HEK293T (cell line): Measurements from ENCODE around the gene PTGR3.

Source experiments
- CTCF ChIA-PET: fragments of 350-600 bp; formaldehyde crosslinking; extraction: SDS; loops from one replicate; lab custom pipeline; 2021; ENCODE audit warnings: antibody characterized with exemption, inconsistent platforms; lab: Yijun Ruan, JAX
- POLR2A ChIA-PET: fragments of 350-600 bp; formaldehyde crosslinking; extraction: SDS; loops from one replicate; lab custom pipeline; 2020; ENCODE audit warnings: antibody characterized with exemption, inconsistent platforms; lab: Yijun Ruan, JAX
- DNase-seq: peaks from one replicate; pipeline ENCODE4 v3.0.0; 2012; ENCODE audit warnings: mixed read lengths; ENCODE audit errors: extremely low spot score
- ARNT ChIP-seq: fragments of 450-650 bp; IDR thresholded peaks from 2 replicates; pipeline ENCODE4 v1.6.1; 2017; ENCODE audit warnings: mild to moderate bottlenecking
- BHLHE40 ChIP-seq: fragments of 450-650 bp; IDR thresholded peaks from 2 replicates; pipeline ENCODE4 v1.6.1; 2016; ENCODE audit warnings: mild to moderate bottlenecking, moderate library complexity, borderline replicate concordance
- CTBP1 ChIP-seq: fragments of 450-650 bp; IDR thresholded peaks from 2 replicates; pipeline ENCODE4 v1.6.1; 2016; ENCODE audit warnings: borderline replicate concordance
- ELF4 ChIP-seq: fragments of 450-650 bp; IDR thresholded peaks from 2 replicates; pipeline ENCODE4 v1.6.1; 2017; ENCODE audit warnings: antibody characterized with exemption
- FOXA1 ChIP-seq: fragments of 450-650 bp; IDR thresholded peaks from 2 replicates; pipeline ENCODE4 v1.6.1; 2016; ENCODE audit warnings: mild to moderate bottlenecking
- FOXK2 ChIP-seq: fragments of 450-650 bp; IDR thresholded peaks from 2 replicates; pipeline ENCODE4 v1.6.1; 2016; ENCODE audit warnings: mild to moderate bottlenecking
- FOXM1 ChIP-seq: fragments of 450-650 bp; IDR thresholded peaks from 2 replicates; pipeline ENCODE4 v1.6.1; 2017; ENCODE audit warnings: mild to moderate bottlenecking, borderline replicate concordance
- HDGF ChIP-seq: fragments of 450-650 bp; IDR thresholded peaks from 2 replicates; pipeline ENCODE4 v1.6.1; 2017; ENCODE audit warnings: antibody characterized with exemption, borderline replicate concordance
- L3MBTL2 ChIP-seq: fragments of 450-650 bp; conservative IDR thresholded peaks from 2 replicates; pipeline ENCODE4 v1.6.1; 2016; ENCODE audit warnings: mild to moderate bottlenecking
- LEF1 ChIP-seq: fragments of 450-650 bp; IDR thresholded peaks from 2 replicates; pipeline ENCODE4 v1.6.1; 2017; ENCODE audit warnings: mild to moderate bottlenecking, borderline replicate concordance
- NFRKB ChIP-seq: fragments of 450-650 bp; IDR thresholded peaks from 2 replicates; pipeline ENCODE4 v1.6.1; 2016; ENCODE audit warnings: mild to moderate bottlenecking, moderate library complexity
- PKNOX1 ChIP-seq: fragments of 450-650 bp; IDR thresholded peaks from 2 replicates; pipeline ENCODE4 v1.6.1; 2016
- SP1 ChIP-seq: fragments of 450-650 bp; IDR thresholded peaks from 2 replicates; pipeline ENCODE4 v1.6.1; 2017
- SUZ12 ChIP-seq: fragments of 450-650 bp; IDR thresholded peaks from 2 replicates; pipeline ENCODE4 v1.6.1; 2016; ENCODE audit warnings: mild to moderate bottlenecking
- TARDBP ChIP-seq: fragments of 450-650 bp; IDR thresholded peaks from 2 replicates; pipeline ENCODE4 v1.6.1; 2016
- ZNF384 ChIP-seq: fragments of 450-650 bp; IDR thresholded peaks from 2 replicates; pipeline ENCODE4 v1.6.1; 2016

PTGR3 gene

GRCh38 chr18:75238786-75239185 lies 29.8 kb upstream of the PTGR3 start:
- CTCF ChIA-PET = no interaction called here
- POLR2A ChIA-PET = no interaction called here

GRCh38 chr18:75238100-75238499 lies 29.2 kb upstream of the PTGR3 start:
- ChIA-PET CTCF (no interaction called here), POLR2A (no interaction called here)
- TF ChIP-seq FOXK2 (no peak), SUZ12 (no peak), FOXM1 (no peak), BHLHE40 (no peak), ZNF384 (no peak), ELF4 (no peak), HDGF (no peak), CTBP1 (no peak), ARNT (no peak)
- DNase-seq = no peak

More at GRCh38 chr18:75238786-75239185, 29.8 kb upstream of the PTGR3 start:
- TF ChIP-seq ARNT (no peak), LEF1 (no peak), FOXM1 (no peak), BHLHE40 (no peak), CTBP1 (no peak), PKNOX1 (no peak), FOXK2 (no peak), ELF4 (no peak), HDGF (no peak), L3MBTL2 (no peak), ZNF384 (no peak), SP1 (no peak), FOXA1 (no peak), SUZ12 (no peak), NFRKB (no peak), TARDBP (no peak)
- no peak for DNase-seq

GRCh38 chr18:75235896-75236295 lies 27.0 kb upstream of the PTGR3 start:
- POLR2A ChIA-PET = no interaction called here
- no peak for DNase-seq
- CTCF ChIA-PET = no interaction called here
- TF ChIP-seq ZNF384 (no peak), TARDBP (no peak), SUZ12 (no peak), L3MBTL2 (no peak), FOXA1 (no peak)

- ChIA-PET CTCF (no interaction called here), POLR2A (no interaction called here)
- no peak for DNase-seq
- TF ChIP-seq ZNF384 (no peak), FOXK2 (no peak), SP1 (no peak), SUZ12 (no peak), PKNOX1 (no peak), HDGF (no peak), ELF4 (no peak), BHLHE40 (no peak), FOXA1 (no peak), TARDBP (no peak), NFRKB (no peak), FOXM1 (no peak)
Observed at GRCh38 chr18:75234901-75235300, 26.0 kb upstream of the PTGR3 start.

- DNase-seq = no peak
- POLR2A ChIA-PET = no interaction called here
- CTCF ChIA-PET = no interaction called here
- TF ChIP-seq ARNT (no peak), HDGF (no peak), ELF4 (no peak), LEF1 (no peak), BHLHE40 (no peak), PKNOX1 (no peak)
Observed at GRCh38 chr18:75231053-75231406, 22.1 kb upstream of the PTGR3 start.

GRCh38 chr18:75230163-75231052 lies 21.5 kb upstream of the PTGR3 start:
- POLR2A ChIA-PET = no interaction called here
- CTCF ChIA-PET = no interaction called here
- no peak for DNase-seq
- no peak for TF ChIP-seq HDGF
- no peak for TF ChIP-seq CTBP1
- no peak for TF ChIP-seq LEF1
- no peak for TF ChIP-seq ARNT
- TF ChIP-seq FOXK2 = no peak
- no peak for TF ChIP-seq BHLHE40
- no peak for TF ChIP-seq FOXA1
- TF ChIP-seq SUZ12 = no peak
- no peak for TF ChIP-seq SP1
- TF ChIP-seq ZNF384 = no peak
- TF ChIP-seq FOXM1 = no peak
- TF ChIP-seq TARDBP = no peak
- TF ChIP-seq NFRKB = no peak

- ChIA-PET POLR2A (no interaction called here), CTCF (no interaction called here)
- no peak for DNase-seq
- TF ChIP-seq ARNT = no peak
- no peak for TF ChIP-seq FOXM1
- TF ChIP-seq HDGF = no peak
- no peak for TF ChIP-seq ELF4
- no peak for TF ChIP-seq ZNF384
- TF ChIP-seq SP1 = no peak
- no peak for TF ChIP-seq SUZ12
- no peak for TF ChIP-seq BHLHE40
- TF ChIP-seq CTBP1 = no peak
- no peak for TF ChIP-seq LEF1
- TF ChIP-seq NFRKB = no peak
- no peak for TF ChIP-seq TARDBP
- no peak for TF ChIP-seq FOXA1
- TF ChIP-seq PKNOX1 = no peak
- TF ChIP-seq FOXK2 = no peak
- TF ChIP-seq L3MBTL2 = no peak
Observed at GRCh38 chr18:75229437-75229836, 20.5 kb upstream of the PTGR3 start.
